ENCODE data around the gene SYNDIG1.

- TF ChIP-seq CTCF (IDR thresholded peaks at IDR 0.05; ENCODE audit: insufficient read depth, low read depth, low read length) (no peak), EZH2 (IDR thresholded peaks at IDR 0.05; ENCODE audit: insufficient read depth, low read length) (no peak)
Measured at GRCh38 chr20:24684956-24685691, 215.7 kb downstream of the SYNDIG1 start.

All from astrocyte (in vitro differentiated cells and primary cell).